Measurements from ENCODE around the gene KCNH6.

KCNH6 gene, protein sequence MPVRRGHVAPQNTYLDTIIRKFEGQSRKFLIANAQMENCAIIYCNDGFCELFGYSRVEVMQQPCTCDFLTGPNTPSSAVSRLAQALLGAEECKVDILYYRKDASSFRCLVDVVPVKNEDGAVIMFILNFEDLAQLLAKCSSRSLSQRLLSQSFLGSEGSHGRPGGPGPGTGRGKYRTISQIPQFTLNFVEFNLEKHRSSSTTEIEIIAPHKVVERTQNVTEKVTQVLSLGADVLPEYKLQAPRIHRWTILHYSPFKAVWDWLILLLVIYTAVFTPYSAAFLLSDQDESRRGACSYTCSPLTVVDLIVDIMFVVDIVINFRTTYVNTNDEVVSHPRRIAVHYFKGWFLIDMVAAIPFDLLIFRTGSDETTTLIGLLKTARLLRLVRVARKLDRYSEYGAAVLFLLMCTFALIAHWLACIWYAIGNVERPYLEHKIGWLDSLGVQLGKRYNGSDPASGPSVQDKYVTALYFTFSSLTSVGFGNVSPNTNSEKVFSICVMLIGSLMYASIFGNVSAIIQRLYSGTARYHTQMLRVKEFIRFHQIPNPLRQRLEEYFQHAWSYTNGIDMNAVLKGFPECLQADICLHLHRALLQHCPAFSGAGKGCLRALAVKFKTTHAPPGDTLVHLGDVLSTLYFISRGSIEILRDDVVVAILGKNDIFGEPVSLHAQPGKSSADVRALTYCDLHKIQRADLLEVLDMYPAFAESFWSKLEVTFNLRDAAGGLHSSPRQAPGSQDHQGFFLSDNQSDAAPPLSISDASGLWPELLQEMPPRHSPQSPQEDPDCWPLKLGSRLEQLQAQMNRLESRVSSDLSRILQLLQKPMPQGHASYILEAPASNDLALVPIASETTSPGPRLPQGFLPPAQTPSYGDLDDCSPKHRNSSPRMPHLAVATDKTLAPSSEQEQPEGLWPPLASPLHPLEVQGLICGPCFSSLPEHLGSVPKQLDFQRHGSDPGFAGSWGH

DNA sequence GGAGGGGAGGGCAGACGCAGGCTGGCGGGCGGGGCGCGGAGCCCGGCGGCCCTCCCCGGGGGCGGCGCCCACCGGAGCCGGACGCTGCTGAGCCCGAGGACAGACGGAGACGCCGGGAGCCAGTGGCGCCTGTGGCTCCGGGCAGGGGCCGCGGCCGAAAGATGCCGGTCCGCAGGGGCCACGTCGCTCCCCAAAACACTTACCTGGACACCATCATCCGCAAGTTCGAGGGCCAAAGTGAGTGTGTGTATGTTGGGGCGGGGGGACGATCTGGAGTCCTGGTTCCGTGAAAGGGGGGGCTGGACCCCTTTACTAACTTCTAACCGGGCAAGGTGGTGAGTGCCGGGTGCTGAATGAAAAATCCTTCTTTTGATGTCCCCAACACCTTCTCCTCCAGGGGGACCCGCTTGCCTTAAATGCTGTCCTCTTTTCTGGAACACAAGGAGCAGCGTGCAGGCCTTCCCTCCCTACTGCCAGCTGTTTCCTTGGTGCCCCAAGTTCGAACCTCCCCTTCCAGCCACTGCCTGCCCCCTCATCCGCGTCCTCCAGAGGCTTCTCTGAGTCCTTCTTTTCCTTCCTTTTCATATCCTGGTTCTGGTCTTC is at the start of gene KCNH6:
Gene KCNH6, plus strand, starts transcription at position 106 of the 603 bp plus-strand sequence. Its CDS starts 56 bp downstream, at position 162.
- Histone ChIP-seq H3K27ac (ENCODE audit: low read length) (no peak within 1 kb of the TSS), H3K4me1 (ENCODE audit: insufficient read depth, low read length) (peaks cover 8% of the 10 kb centered on the region), H3K4me3 (ENCODE audit: low read depth in 1 of 2, low read length in 2 of 2) (peak within 1 kb of the TSS in 1 of 2 experiments; percentile 49; a peak in 2 of 4 replicates), H3K4me2 (ENCODE audit: insufficient read depth, low read length) (peak within 1 kb of the TSS; percentile 77), H3K36me3 (ENCODE audit: insufficient read depth, low read length) (no peaks in the 10 kb centered on the region), H3K9ac (ENCODE audit: low read depth, low read length) (no peak within 1 kb of the TSS), H2AFZ (ENCODE audit: low read depth, low read length) (peak within 1 kb of the TSS; percentile 28; the same call in 1 of the 2 replicates), H3K9me3 (ENCODE audit: insufficient read depth, low read length, severe bottlenecking) (no peaks in the 10 kb centered on the region), H3K27me3 (ENCODE audit: insufficient read depth, low read length, poor library complexity) (peaks cover 21% of the 10 kb centered on the region), H4K20me1 (ENCODE audit: insufficient read depth, low read length) (peaks cover 28% of the 10 kb centered on the region), H3K79me2 (ENCODE audit: insufficient read depth, low read length) (no peaks in the 10 kb centered on the region)
- DNase-seq (no peak), ATAC-seq (ENCODE audit: insufficient read depth, low read depth) (peak; percentile 13; the same call in 2 of the 3 replicates)
- TF ChIP-seq EZH2 (IDR thresholded peaks at IDR 0.05; ENCODE audit: borderline replicate concordance, low read depth, low read length, severe bottlenecking) = no peak
- TF ChIP-seq, protein P1, sequence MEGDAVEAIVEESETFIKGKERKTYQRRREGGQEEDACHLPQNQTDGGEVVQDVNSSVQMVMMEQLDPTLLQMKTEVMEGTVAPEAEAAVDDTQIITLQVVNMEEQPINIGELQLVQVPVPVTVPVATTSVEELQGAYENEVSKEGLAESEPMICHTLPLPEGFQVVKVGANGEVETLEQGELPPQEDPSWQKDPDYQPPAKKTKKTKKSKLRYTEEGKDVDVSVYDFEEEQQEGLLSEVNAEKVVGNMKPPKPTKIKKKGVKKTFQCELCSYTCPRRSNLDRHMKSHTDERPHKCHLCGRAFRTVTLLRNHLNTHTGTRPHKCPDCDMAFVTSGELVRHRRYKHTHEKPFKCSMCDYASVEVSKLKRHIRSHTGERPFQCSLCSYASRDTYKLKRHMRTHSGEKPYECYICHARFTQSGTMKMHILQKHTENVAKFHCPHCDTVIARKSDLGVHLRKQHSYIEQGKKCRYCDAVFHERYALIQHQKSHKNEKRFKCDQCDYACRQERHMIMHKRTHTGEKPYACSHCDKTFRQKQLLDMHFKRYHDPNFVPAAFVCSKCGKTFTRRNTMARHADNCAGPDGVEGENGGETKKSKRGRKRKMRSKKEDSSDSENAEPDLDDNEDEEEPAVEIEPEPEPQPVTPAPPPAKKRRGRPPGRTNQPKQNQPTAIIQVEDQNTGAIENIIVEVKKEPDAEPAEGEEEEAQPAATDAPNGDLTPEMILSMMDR (IDR thresholded peaks at IDR 0.05; ENCODE audit: borderline replicate concordance, extremely low read depth, low read length, poor library complexity, severe bottlenecking) = peak; percentile 20

DNA sequence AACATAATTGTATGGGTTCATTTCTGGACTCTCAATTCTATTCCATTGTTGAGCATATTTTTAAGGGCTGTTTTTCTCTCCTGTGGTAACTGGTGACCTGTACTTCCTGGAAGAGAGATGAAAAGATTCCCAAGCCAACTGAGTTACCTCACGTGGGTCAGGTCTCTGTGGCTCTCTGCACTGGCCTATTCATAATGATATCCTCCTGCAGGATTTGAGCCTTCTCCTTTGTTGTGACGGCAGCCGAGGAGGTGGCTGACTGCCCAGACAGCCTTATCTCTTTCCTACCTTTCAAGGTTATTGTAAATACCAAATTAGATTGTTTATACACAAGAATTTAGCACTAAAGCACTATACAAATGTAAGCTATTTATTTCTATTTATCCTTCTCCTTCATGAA is 49.0 kb upstream of the KCNH6 start:
- Histone ChIP-seq H3K4me1 (ENCODE audit: insufficient read depth, low read length) (peaks cover 21% of the 10 kb centered on the region), H3K27ac (ENCODE audit: low read length) (no peak overlapping the region), H3K36me3 (ENCODE audit: insufficient read depth, low read length) (no peaks in the 10 kb centered on the region), H3K9ac (ENCODE audit: low read depth, low read length) (no peak overlapping the region), H3K79me2 (ENCODE audit: insufficient read depth, low read length) (no peaks in the 10 kb centered on the region), H2AFZ (ENCODE audit: low read depth, low read length) (no peak overlapping the region), H3K27me3 (ENCODE audit: insufficient read depth, low read length, poor library complexity) (peaks cover 44% of the 10 kb centered on the region), H3K4me3 (ENCODE audit: low read depth in 1 of 2, low read length in 2 of 2) (no peak overlapping the region), H4K20me1 (ENCODE audit: insufficient read depth, low read length) (peaks cover 22% of the 10 kb centered on the region), H3K9me3 (ENCODE audit: insufficient read depth, low read length, severe bottlenecking) (no peaks in the 10 kb centered on the region), H3K4me2 (ENCODE audit: insufficient read depth, low read length) (no peak overlapping the region)
- no peak for ATAC-seq (ENCODE audit: insufficient read depth, low read depth)
- DNase-seq = no peak
- TF ChIP-seq, protein P1 (IDR thresholded peaks at IDR 0.05; ENCODE audit: borderline replicate concordance, extremely low read depth, low read length, poor library complexity, severe bottlenecking) = no peak
- no peak for TF ChIP-seq EZH2 (IDR thresholded peaks at IDR 0.05; ENCODE audit: borderline replicate concordance, low read depth, low read length, severe bottlenecking)

DNA sequence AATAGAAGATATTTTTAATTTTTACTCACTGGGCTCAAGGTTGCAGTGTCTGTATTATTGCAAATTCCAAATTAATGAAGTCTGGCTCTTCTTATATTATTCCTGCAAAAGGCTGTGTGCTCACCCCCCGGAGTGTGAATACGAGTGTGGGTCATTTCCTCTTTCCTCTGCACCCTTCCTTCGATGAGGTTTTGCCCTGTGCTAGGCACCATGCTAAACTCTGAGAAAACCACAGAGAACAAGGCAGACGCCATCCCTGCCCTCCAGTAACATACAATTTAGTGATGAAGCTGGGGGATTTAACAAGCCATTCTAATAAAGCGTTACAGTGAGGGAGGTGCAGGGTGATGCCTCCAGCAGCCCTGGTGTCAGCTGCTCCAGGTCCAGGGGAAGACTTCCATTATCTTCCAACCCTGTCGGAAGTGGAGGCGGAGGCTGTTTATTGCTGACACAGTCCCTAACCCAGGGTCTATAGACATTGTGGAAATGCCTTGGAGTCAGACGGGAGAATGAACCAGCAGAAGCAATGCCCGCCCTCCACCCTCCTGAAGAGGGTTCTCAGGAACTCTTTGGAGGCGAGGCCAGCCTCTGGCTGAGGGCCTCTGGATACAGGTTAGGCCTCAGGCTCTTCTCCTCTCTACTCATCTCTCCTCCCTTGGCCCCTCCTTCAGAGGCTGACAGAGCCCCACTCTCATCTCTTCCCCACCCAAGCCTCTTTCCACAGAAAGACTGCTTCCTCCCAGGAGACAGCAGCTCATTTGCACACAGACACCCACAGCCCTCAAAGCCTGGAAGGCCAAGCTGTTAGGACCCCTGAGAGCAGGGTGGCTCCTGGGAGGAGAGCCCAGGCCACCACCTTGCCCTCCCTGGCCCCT is 48.3 kb upstream of the KCNH6 start:
- Histone ChIP-seq H3K36me3 (ENCODE audit: insufficient read depth, low read length) (no peaks in the 10 kb centered on the region), H3K4me1 (ENCODE audit: insufficient read depth, low read length) (peaks cover 21% of the 10 kb centered on the region), H3K27me3 (ENCODE audit: insufficient read depth, low read length, poor library complexity) (peaks cover 44% of the 10 kb centered on the region), H3K9ac (ENCODE audit: low read depth, low read length) (no peak overlapping the region), H3K4me3 (ENCODE audit: low read depth in 1 of 2, low read length in 2 of 2) (no peak overlapping the region), H3K4me2 (ENCODE audit: insufficient read depth, low read length) (no peak overlapping the region), H3K9me3 (ENCODE audit: insufficient read depth, low read length, severe bottlenecking) (no peaks in the 10 kb centered on the region), H4K20me1 (ENCODE audit: insufficient read depth, low read length) (peaks cover 24% of the 10 kb centered on the region), H2AFZ (ENCODE audit: low read depth, low read length) (no peak overlapping the region), H3K27ac (ENCODE audit: low read length) (no peak overlapping the region), H3K79me2 (ENCODE audit: insufficient read depth, low read length) (no peaks in the 10 kb centered on the region)
- no peak for TF ChIP-seq EZH2 (IDR thresholded peaks at IDR 0.05; ENCODE audit: borderline replicate concordance, low read depth, low read length, severe bottlenecking)
- TF ChIP-seq, protein P1 (IDR thresholded peaks at IDR 0.05; ENCODE audit: borderline replicate concordance, extremely low read depth, low read length, poor library complexity, severe bottlenecking) = no peak
- no peak for DNase-seq
- no peak for ATAC-seq (ENCODE audit: insufficient read depth, low read depth)

Measured in DND-41 (cell line).